GM12865 (cell line): ENCODE data around the gene LYRM1.

Source experiments
- DNase-seq: peaks from one replicate; pipeline ENCODE4 v3.0.0; 2010; ENCODE audit warnings: low read depth
- H3K4me3 ChIP-seq: 2 replicates; pipeline ENCODE4 v1.5.1; 2011; ENCODE audit warnings: mild to moderate bottlenecking, low read depth, low read length, control low read depth
- TF ChIP-seq, protein P1 (sequence below): IDR thresholded peaks from 2 replicates; pipeline ENCODE4 v1.5.1; 2011; ENCODE audit warnings: low read length, control low read depth, low read depth, inconsistent platforms; ENCODE audit not compliant: insufficient read depth; ENCODE audit errors: missing control alignments

LYRM1 gene

GRCh38 chr16:20910781-20911321, 10.3 kb downstream of the LYRM1 start:
- TF ChIP-seq, protein P1, sequence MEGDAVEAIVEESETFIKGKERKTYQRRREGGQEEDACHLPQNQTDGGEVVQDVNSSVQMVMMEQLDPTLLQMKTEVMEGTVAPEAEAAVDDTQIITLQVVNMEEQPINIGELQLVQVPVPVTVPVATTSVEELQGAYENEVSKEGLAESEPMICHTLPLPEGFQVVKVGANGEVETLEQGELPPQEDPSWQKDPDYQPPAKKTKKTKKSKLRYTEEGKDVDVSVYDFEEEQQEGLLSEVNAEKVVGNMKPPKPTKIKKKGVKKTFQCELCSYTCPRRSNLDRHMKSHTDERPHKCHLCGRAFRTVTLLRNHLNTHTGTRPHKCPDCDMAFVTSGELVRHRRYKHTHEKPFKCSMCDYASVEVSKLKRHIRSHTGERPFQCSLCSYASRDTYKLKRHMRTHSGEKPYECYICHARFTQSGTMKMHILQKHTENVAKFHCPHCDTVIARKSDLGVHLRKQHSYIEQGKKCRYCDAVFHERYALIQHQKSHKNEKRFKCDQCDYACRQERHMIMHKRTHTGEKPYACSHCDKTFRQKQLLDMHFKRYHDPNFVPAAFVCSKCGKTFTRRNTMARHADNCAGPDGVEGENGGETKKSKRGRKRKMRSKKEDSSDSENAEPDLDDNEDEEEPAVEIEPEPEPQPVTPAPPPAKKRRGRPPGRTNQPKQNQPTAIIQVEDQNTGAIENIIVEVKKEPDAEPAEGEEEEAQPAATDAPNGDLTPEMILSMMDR: no peak
- DNase-seq: no peak
- H3K4me3 ChIP-seq: no peak overlapping the region

- DNase-seq: no peak
- no peak overlapping the region for H3K4me3 ChIP-seq
- TF ChIP-seq, protein P1: no peak
These were observed 10.8 kb downstream of the LYRM1 start for GRCh38 chr16:20911361-20911760.

- TF ChIP-seq, protein P1: no peak
- H3K4me3 ChIP-seq: no peak overlapping the region
- DNase-seq: no peak
These were observed 15.7 kb downstream of the LYRM1 start for GRCh38 chr16:20916289-20916688.

DNA sequence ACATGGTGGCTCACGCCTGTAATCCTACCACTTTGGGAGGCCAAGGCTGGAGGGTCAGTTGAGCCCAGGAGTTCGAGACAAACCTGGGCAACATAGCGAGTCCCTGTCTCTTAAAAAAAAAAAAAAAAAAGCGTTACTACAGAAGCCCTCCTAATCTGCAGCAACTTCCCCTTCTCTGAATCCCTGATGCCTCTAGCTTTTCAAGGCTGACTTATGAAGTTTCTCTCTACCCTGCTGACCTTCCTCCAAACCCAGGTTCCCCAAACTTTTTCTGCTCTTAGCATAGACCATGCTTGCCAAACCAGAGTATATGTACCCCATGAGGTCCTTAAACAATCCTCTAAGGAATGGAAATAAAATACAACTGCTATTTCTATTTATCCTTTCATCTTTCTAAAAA, 16.4 kb downstream of the LYRM1 start:
- H3K4me3 ChIP-seq: no peak overlapping the region
- TF ChIP-seq, protein P1: no peak
- no peak for DNase-seq

DNA sequence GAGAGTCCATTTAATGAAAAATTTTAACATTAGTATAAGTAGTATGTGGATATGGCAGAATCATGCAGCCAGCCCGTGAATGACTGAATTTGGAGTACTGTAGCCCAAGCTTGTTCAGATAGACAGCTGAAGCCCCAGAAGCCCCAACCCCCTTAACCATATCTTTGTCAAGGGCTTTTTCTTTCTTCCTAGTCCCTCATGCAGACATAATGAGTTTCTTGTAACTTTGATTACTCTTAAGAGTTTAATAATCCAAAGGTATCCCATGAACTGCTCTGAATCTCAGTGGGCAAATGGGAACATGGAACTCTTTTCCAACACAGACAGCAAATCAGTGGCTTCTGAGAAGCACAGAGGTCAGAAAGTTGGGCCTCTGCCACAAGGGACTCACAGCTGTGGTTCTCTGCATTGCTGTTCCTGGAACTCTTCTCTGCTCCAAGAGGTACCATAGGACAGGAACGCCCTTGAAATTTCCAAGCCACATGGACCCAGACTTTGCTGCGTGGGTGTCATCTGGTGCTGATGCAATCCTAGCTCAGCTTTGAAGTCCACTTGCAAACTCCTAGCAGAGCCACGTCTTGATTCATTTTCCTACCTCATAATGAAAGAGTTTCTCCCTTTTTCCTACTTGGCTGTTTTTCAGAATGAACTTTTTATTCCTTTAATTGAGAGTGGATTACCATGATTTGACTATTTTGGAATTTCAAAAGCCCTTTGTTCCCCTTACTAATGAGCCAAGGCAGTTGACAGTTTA, 18.1 kb downstream of the LYRM1 start:
- TF ChIP-seq, protein P1: no peak
- no peak for DNase-seq
- H3K4me3 ChIP-seq: no peak overlapping the region

GRCh38 chr16:20920091-20920490, 19.5 kb downstream of the LYRM1 start:
- TF ChIP-seq, protein P1: no peak
- no peak for DNase-seq
- no peak overlapping the region for H3K4me3 ChIP-seq

GRCh38 chr16:20920799-20921198, 20.2 kb downstream of the LYRM1 start:
- TF ChIP-seq, protein P1: no peak

More at GRCh38 chr16:20920799-20921198, 20.2 kb downstream of the LYRM1 start:
- no peak overlapping the region for H3K4me3 ChIP-seq
- DNase-seq: no peak
